Adipocyte (in vitro differentiated cells): ENCODE results near the gene ANGEL1.
A peak's percentile ranks its signal among the peaks of the same experiment; 100 is the strongest.

Experiments used
- DNase-seq: peaks from one replicate; pipeline ENCODE4 v3.0.0-alpha.2; 2015; ENCODE audit warnings: low read depth
- H3K27me3 ChIP-seq: replicated peaks from 2 replicates; pipeline ENCODE4 v1.7.0; 2013; ENCODE audit warnings: mild to moderate bottlenecking, low read length, moderate library complexity; ENCODE audit not compliant: control insufficient read depth, insufficient read depth
- H3K36me3 ChIP-seq: 2 replicates; pipeline ENCODE4 v1.7.0; 2013; ENCODE audit warnings: low read length, mild to moderate bottlenecking, moderate library complexity; ENCODE audit not compliant: control insufficient read depth, insufficient read depth, severe bottlenecking
- H3K4me1 ChIP-seq: 2 replicates; pipeline ENCODE4 v1.7.0; 2013; ENCODE audit warnings: mild to moderate bottlenecking, low read length, moderate library complexity; ENCODE audit not compliant: control insufficient read depth, insufficient read depth
- H3K4me3 ChIP-seq: 2 replicates; pipeline ENCODE4 v1.7.0; 2013; ENCODE audit warnings: mild to moderate bottlenecking, low read length, moderate library complexity
- H3K9ac ChIP-seq: 2 replicates; pipeline ENCODE4 v1.7.0; 2013; ENCODE audit warnings: mild to moderate bottlenecking, low read length, moderate library complexity
- H3K9me3 ChIP-seq: 2 replicates; pipeline ENCODE4 v1.7.0; 2013; ENCODE audit warnings: mild to moderate bottlenecking, low read length, moderate library complexity; ENCODE audit not compliant: control insufficient read depth

The ANGEL1 gene, protein sequence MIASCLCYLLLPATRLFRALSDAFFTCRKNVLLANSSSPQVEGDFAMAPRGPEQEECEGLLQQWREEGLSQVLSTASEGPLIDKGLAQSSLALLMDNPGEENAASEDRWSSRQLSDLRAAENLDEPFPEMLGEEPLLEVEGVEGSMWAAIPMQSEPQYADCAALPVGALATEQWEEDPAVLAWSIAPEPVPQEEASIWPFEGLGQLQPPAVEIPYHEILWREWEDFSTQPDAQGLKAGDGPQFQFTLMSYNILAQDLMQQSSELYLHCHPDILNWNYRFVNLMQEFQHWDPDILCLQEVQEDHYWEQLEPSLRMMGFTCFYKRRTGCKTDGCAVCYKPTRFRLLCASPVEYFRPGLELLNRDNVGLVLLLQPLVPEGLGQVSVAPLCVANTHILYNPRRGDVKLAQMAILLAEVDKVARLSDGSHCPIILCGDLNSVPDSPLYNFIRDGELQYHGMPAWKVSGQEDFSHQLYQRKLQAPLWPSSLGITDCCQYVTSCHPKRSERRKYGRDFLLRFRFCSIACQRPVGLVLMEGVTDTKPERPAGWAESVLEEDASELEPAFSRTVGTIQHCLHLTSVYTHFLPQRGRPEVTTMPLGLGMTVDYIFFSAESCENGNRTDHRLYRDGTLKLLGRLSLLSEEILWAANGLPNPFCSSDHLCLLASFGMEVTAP

GRCh38 chr14:76812422-76813383, at the start of gene ANGEL1:
Gene ANGEL1, minus strand, starts transcription at chr14:76812882. Its CDS starts 55 bp downstream, at chr14:76812827.
- Histone ChIP-seq H3K9ac (peak within 1 kb of the TSS; percentile 82), H3K4me1 (peaks cover 16% of the 10 kb centered on the region), H3K4me3 (peak within 1 kb of the TSS; percentile 87), H3K27me3 (peaks cover 5% of the 10 kb centered on the region), H3K36me3 (peaks cover 7% of the 10 kb centered on the region), H3K9me3 (no peaks in the 10 kb centered on the region)
- DNase-seq = peak; percentile 97

GRCh38 chr14:76861574-76862255, 49.0 kb upstream of the ANGEL1 start:
- DNase-seq = no peak
- no peak overlapping the region for H3K9ac ChIP-seq
- no peak overlapping the region for H3K4me3 ChIP-seq
- peaks cover 52% of the 10 kb centered on the region for H3K27me3 ChIP-seq
- H3K9me3 ChIP-seq = no peaks in the 10 kb centered on the region
- H3K4me1 ChIP-seq = no peaks in the 10 kb centered on the region
- no peaks in the 10 kb centered on the region for H3K36me3 ChIP-seq

DNA sequence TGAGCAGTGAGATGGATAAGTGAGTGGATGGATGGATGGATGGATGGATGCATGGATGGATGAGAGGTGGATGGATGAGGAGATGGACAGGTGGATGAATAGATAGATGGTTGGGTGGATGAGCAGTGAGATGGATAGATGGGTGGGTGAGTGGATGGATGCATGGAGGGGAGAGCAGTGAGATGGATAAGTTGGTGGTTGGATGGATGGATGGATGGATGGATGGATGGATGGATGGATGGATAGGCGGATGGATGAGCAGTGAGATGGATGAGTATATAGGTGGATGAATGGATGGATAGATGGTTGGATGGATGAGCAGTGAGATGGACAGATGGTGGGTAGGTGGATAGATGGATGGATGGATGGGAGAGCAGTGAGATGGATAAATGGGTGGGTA, 44.1 kb upstream of the ANGEL1 start:
- Histone ChIP-seq H3K9me3 (no peaks in the 10 kb centered on the region), H3K36me3 (no peaks in the 10 kb centered on the region), H3K4me3 (no peak overlapping the region), H3K9ac (no peak overlapping the region), H3K27me3 (peaks cover 53% of the 10 kb centered on the region), H3K4me1 (no peaks in the 10 kb centered on the region)
- DNase-seq = no peak

DNA sequence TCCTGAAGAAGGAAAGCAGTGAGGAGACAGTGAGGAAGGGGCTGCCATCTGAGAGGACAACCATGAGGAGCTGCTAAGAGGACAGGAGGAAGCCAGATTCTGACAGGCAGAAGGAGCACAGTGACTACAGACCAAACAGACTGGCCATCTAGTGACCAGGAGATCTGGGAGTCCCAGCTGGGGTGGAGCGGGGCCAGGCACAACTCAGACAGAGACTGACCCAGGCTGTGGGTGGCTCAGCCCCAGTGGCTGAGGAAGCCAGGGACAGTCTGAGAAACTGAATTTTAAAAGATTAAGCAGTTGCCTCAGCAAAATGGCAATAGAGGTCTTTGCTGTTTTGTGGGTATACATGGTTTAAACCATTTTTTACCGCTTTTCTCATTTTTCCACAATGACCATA, 42.4 kb upstream of the ANGEL1 start:
- Histone ChIP-seq H3K4me3 (no peak overlapping the region), H3K9me3 (no peaks in the 10 kb centered on the region), H3K27me3 (peaks cover 41% of the 10 kb centered on the region), H3K4me1 (no peaks in the 10 kb centered on the region), H3K9ac (no peak overlapping the region), H3K36me3 (no peaks in the 10 kb centered on the region)
- no peak for DNase-seq

DNA sequence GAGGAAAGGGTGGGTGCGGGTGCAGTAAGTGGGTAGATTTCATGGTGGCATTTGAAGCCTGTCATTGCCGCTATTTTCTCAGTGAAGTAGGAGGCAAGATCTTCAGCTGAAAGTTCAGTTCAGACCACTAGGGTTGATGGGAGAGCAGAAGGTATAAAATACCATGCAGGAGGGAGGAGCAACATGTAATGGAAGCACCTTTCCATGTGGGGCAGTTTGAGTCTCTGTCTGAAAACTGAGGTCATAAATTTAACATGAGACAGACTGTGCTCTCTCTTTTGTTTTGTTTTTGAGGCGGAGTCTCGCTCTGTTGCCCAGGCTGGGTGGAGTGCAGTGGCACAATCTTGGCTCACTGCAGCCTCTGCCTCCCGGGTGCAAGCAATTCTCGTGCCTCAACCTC, 36.2 kb upstream of the ANGEL1 start:
- Histone ChIP-seq H3K4me1 (no peaks in the 10 kb centered on the region), H3K9me3 (no peaks in the 10 kb centered on the region), H3K9ac (no peak overlapping the region), H3K4me3 (no peak overlapping the region), H3K36me3 (no peaks in the 10 kb centered on the region), H3K27me3 (peaks cover 12% of the 10 kb centered on the region)
- DNase-seq = no peak

DNA sequence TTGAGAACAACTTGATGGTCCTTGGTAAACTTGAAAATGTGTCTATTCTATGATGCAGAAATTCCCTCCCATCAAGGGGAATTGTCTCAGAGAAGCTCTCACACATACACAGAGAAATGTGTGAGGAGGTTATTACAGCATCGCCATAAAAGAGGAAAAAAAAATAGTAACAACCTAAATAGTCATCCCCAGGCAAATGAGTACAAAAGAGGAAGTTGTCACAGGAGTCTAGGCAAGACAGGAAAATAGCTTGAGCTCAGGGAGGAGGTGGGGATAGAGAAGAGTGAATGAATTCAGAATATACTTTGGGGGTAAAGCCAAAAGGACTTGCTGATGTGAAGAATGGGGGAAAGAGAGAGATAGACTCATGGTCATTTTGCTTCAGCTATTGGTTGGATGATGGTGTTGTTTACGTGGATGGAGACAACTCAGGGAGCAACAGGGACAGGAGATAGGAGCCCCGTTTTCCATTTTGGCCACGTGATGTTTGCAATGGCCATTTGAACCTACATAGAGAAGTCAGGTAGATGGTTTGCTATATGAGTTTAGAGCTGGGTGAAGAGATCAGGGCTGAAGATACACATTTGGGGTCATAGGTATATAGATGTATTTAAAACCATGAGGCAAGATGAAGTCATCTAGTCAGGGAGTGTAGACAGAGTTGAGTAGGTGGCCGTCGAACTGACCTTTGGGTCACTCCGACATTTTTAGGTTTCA, 33.8 kb upstream of the ANGEL1 start:
- H3K4me1 ChIP-seq = no peaks in the 10 kb centered on the region
- peaks cover 6% of the 10 kb centered on the region for H3K27me3 ChIP-seq
- no peak overlapping the region for H3K9ac ChIP-seq
- no peak for DNase-seq
- H3K36me3 ChIP-seq = no peaks in the 10 kb centered on the region
- no peak overlapping the region for H3K4me3 ChIP-seq
- no peaks in the 10 kb centered on the region for H3K9me3 ChIP-seq

DNA sequence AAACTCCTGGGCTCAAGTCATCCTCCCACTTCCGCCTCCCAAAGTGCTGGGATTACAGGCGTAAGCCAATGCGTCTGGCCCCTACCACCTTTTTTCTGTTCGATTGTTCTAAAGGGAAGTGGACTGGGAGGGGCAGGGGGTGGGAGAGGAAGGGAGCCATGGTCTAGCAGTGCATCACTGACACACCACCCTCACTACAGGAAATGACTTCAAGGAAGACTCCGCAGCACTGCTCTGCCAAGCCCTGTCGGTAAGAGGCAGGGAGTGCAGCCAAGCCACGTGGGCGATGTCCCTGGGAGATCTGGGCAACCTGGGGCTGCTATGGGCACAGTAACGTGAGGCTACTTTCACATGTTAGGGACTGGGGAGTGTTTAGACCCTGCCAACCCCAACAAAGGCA, 31.5 kb upstream of the ANGEL1 start:
- no peaks in the 10 kb centered on the region for H3K36me3 ChIP-seq
- no peak overlapping the region for H3K9ac ChIP-seq
- H3K27me3 ChIP-seq = peaks cover 6% of the 10 kb centered on the region
- no peak overlapping the region for H3K4me3 ChIP-seq
- H3K4me1 ChIP-seq = no peaks in the 10 kb centered on the region
- H3K9me3 ChIP-seq = no peaks in the 10 kb centered on the region
- no peak for DNase-seq

DNA sequence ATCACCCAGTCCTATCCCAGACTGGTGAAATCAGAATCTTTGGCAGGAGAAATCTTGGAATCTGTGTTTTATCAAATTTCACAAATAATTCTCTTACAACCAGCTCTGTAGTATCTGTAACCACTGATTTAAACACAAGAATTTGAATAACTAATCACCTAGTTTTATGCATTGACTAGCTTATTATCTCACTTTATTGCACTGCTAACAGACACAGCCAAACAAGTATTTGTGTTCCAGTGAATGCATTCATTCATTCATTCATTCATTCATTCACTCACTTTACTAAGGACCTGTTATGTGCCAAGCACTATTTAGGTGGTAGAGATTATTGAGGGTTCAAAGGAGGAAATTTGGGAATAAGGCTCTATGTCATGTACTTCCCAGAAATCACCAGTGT, 29.7 kb upstream of the ANGEL1 start:
- H3K4me3 ChIP-seq = no peak overlapping the region
- no peaks in the 10 kb centered on the region for H3K36me3 ChIP-seq
- H3K9me3 ChIP-seq = no peaks in the 10 kb centered on the region
- DNase-seq = no peak
- peaks cover 19% of the 10 kb centered on the region for H3K27me3 ChIP-seq
- no peak overlapping the region for H3K9ac ChIP-seq
- H3K4me1 ChIP-seq = no peaks in the 10 kb centered on the region

GRCh38 chr14:76837524-76837923, 24.8 kb upstream of the ANGEL1 start:
- no peaks in the 10 kb centered on the region for H3K36me3 ChIP-seq
- no peak overlapping the region for H3K9ac ChIP-seq
- no peak for DNase-seq
- peaks cover 3% of the 10 kb centered on the region for H3K4me1 ChIP-seq
- H3K9me3 ChIP-seq = no peaks in the 10 kb centered on the region
- no peak overlapping the region for H3K4me3 ChIP-seq
- H3K27me3 ChIP-seq = peaks cover 14% of the 10 kb centered on the region

DNA sequence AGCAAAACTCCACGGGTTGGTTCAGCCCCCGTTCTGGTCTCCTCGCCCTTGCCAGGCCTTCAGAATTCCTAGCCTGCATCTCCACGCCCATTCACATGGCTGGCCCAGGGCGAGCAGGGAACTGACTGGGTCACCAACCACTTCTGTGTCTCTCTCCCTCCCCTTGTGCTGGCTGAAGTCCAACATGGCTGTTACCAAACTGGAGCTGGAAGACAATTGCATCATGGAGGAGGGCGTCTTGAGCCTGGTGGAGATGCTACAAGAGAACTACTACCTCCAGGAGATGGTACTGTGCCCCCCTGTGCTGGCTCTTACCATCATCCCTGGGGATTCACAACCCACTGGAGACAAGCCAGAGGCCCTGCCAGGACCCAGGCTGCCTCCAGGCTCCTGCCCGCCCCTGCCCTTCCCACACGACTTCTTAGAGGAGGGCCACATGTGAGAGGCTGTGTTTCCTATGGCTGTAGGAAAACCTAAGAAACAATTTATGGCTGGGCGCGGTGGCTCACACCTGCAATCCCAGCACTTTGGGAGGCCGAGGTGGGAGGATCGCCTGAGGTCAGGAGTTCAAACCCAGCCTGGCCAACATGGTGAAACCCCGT, 23.4 kb upstream of the ANGEL1 start:
- Histone ChIP-seq H3K27me3 (peaks cover 14% of the 10 kb centered on the region), H3K4me3 (no peak overlapping the region), H3K4me1 (peaks cover 8% of the 10 kb centered on the region), H3K9ac (no peak overlapping the region), H3K9me3 (no peaks in the 10 kb centered on the region), H3K36me3 (no peaks in the 10 kb centered on the region)
- no peak for DNase-seq
